Astrocyte (in vitro differentiated cells and primary cell): ENCODE data around the gene MTNR1A.

Experiments used
- CTCF ChIP-seq: IDR thresholded peaks from 2 replicates; pipeline ENCODE4 v1.5.1; 2011; ENCODE audit warnings: low read depth, mild to moderate bottlenecking, inconsistent platforms, low read length, moderate library complexity; ENCODE audit not compliant: insufficient read depth
- EZH2 ChIP-seq: IDR thresholded peaks from 2 replicates; pipeline ENCODE4 v1.6.1; 2012; ENCODE audit warnings: mild to moderate bottlenecking, low read length, inconsistent platforms; ENCODE audit not compliant: insufficient read depth

GRCh38 chr4:186604124-186604807 is 48.9 kb upstream of the MTNR1A start:
- TF ChIP-seq CTCF (no peak), EZH2 (no peak)
